Measurements from ENCODE around the gene TFDP3. TPM values are rescaled to one million over a fixed set of nuclear protein-coding genes. Genes with fewer than 3 reads are reported as not detected.

TFDP3 gene
- total and polyA plus RNA-seq, 3 donors from 2014 or later: 8.1 to 10.9 (median 8.5) TPM

DNA sequence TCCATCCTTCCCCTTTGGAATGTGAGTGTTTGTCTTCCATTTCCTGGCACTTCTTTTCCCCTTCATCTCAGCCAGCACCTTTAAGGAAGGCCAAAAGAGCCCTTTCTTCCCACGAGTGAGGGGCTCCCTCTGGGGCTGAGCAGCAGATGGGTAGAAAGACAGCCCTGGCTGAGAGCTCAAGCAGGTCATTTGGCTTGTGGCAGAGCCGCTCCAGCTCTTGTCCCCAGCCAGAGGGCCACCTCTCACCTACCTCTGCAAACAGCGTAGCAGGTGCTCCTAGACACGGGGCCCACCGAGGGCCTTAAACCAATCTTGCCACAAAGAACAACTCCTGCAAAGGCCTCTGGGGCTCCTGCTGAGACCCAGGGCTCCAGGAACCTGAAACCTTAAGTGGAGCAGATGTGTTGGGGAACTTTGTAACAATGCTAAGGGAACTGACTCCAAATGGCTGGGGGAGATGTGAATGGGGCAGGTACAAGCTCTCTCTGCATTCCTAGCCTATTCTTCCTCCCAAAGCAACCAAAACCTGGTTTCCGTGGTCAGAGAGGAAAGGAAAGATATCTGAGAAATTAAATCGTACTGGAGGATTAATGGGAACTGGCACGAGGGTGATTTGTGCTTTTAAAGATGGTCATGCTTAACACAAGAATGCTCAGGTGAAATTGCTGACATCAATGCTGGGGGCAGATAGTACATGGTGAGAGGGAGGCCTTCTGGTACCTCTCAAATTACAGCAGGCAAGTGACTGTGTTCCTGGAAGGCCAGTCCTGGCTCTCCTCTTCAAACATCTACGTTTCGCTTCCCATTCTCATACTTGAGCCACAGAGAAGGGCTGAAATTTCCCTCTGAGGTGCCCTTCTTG, 27.0 kb downstream of the TFDP3 start:
- Histone ChIP-seq H3K36me3 (ENCODE audit: low read depth, missing control alignments) (no peaks in the 10 kb centered on the region), H3K9me3 (no peaks in the 10 kb centered on the region), H3K4me3 (no peak overlapping the region), H3K4me1 (no peaks in the 10 kb centered on the region), H3K27me3 (no peaks in the 10 kb centered on the region), H3K27ac (no peak overlapping the region)
- WGBS, 2 donors: 73 to 82% methylated on average over 6 to 9 of the region's 10 CpGs
- intact Hi-C loops (cut with DNase I; ENCODE audit: low total_unique reads): no loop called here
- TF ChIP-seq, protein P1, sequence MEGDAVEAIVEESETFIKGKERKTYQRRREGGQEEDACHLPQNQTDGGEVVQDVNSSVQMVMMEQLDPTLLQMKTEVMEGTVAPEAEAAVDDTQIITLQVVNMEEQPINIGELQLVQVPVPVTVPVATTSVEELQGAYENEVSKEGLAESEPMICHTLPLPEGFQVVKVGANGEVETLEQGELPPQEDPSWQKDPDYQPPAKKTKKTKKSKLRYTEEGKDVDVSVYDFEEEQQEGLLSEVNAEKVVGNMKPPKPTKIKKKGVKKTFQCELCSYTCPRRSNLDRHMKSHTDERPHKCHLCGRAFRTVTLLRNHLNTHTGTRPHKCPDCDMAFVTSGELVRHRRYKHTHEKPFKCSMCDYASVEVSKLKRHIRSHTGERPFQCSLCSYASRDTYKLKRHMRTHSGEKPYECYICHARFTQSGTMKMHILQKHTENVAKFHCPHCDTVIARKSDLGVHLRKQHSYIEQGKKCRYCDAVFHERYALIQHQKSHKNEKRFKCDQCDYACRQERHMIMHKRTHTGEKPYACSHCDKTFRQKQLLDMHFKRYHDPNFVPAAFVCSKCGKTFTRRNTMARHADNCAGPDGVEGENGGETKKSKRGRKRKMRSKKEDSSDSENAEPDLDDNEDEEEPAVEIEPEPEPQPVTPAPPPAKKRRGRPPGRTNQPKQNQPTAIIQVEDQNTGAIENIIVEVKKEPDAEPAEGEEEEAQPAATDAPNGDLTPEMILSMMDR (IDR thresholded peaks at IDR 0.05): no peak
- DNase-seq: no peak

- intact Hi-C loops (cut with DNase I; ENCODE audit: low total_unique reads): no loop called here
- Histone ChIP-seq H3K4me1 (no peaks in the 10 kb centered on the region), H3K36me3 (ENCODE audit: low read depth, missing control alignments) (no peaks in the 10 kb centered on the region), H3K27me3 (no peaks in the 10 kb centered on the region), H3K27ac (no peak overlapping the region), H3K9me3 (no peaks in the 10 kb centered on the region), H3K4me3 (no peak overlapping the region)
- no peak for DNase-seq
- WGBS, 2 donors: 61 to 72% methylated on average over 5 to 8 of the region's 8 CpGs
- TF ChIP-seq, protein P1 (IDR thresholded peaks at IDR 0.05): no peak
- no peak for TF ChIP-seq POLR2A (IDR thresholded peaks at IDR 0.05)
These were observed 29.0 kb downstream of the TFDP3 start for GRCh38 chrX:133189195-133189594.

DNA sequence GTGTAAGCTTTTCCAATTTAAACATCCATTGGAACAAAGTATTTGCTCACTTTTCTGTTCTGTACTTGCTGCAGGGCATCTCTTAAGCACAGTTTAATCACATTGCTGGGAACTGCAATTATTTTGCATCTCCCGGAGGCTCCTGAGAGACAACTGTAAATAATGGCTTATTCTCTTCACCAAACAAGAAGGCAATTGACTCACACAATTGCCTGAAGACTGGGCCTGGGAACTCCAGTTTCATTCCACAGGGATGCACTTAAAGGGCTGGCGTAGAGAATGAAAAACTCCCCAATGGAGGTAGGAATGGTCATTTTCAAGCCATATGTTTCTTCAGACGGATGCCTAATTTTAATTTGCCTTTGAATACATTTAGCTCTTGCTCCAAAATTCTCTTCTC, 29.5 kb downstream of the TFDP3 start:
- intact Hi-C loops (cut with DNase I; ENCODE audit: low total_unique reads): no loop called here
- no peaks in the 10 kb centered on the region for H3K9me3 ChIP-seq
- WGBS, 2 donors: 67 to 79% methylated on average over 3 of the region's 3 CpGs
- no peak overlapping the region for H3K4me3 ChIP-seq
- TF ChIP-seq POLR2A (IDR thresholded peaks at IDR 0.05): no peak
- TF ChIP-seq, protein P1 (IDR thresholded peaks at IDR 0.05): no peak
- no peaks in the 10 kb centered on the region for H3K36me3 ChIP-seq (ENCODE audit: low read depth, missing control alignments)
- no peaks in the 10 kb centered on the region for H3K27me3 ChIP-seq
- no peak for DNase-seq
- H3K4me1 ChIP-seq: no peaks in the 10 kb centered on the region
- no peak overlapping the region for H3K27ac ChIP-seq

- Histone ChIP-seq H3K27ac (no peak overlapping the region), H3K27me3 (no peaks in the 10 kb centered on the region), H3K4me1 (no peaks in the 10 kb centered on the region), H3K36me3 (ENCODE audit: low read depth, missing control alignments) (no peaks in the 10 kb centered on the region), H3K9me3 (no peaks in the 10 kb centered on the region), H3K4me3 (no peak overlapping the region)
- no peak for DNase-seq
- TF ChIP-seq POLR2A (IDR thresholded peaks at IDR 0.05): no peak
- TF ChIP-seq, protein P1 (IDR thresholded peaks at IDR 0.05): no peak
- 48 to 58% methylated on average over 1 to 2 of the region's 2 CpGs for WGBS, 2 donors
- intact Hi-C loops (cut with DNase I; ENCODE audit: low total_unique reads): no loop called here
These were observed 32.2 kb downstream of the TFDP3 start for GRCh38 chrX:133185938-133186337.

GRCh38 chrX:133185119-133185518, 33.0 kb downstream of the TFDP3 start:
- no peak for DNase-seq
- intact Hi-C loops (cut with DNase I; ENCODE audit: low total_unique reads): no loop called here
- TF ChIP-seq POLR2A (IDR thresholded peaks at IDR 0.05): no peak

More at GRCh38 chrX:133185119-133185518, 33.0 kb downstream of the TFDP3 start:
- Histone ChIP-seq H3K4me3 (no peak overlapping the region), H3K9me3 (no peaks in the 10 kb centered on the region), H3K4me1 (no peaks in the 10 kb centered on the region), H3K27me3 (no peaks in the 10 kb centered on the region), H3K27ac (no peak overlapping the region), H3K36me3 (ENCODE audit: low read depth, missing control alignments) (no peaks in the 10 kb centered on the region)
- WGBS, 2 donors: 91% methylated on average over 4 of the region's 4 CpGs; no CpG with 5 or more reads in 1 of the 2 donors

Data from testis (tissue), 3 donors.